Measurements from ENCODE around the gene ZNF14. TPM values are rescaled to one million over a fixed set of nuclear protein-coding genes. Genes with fewer than 3 reads are reported as not detected.
"Not testable (repeated sequence)": the region's sequence is repeated elsewhere in the genome, so short reads cannot be mapped to it uniquely, and the experiment has no call there.

Gene ZNF14
- polyA plus RNA-seq, 3 donors = 0.88 to 2.1 (median 1.2) TPM

- no peak overlapping the region for H3K27ac Mint-ChIP-seq
- H3K9me3 Mint-ChIP-seq = peaks cover 60 to 98% (median 92%) of the 10 kb centered on the region in 7 donors
- H3K4me1 ChIP-seq (ENCODE audit: control insufficient read depth in 1 of 2, insufficient read depth in 2 of 2, low read length in 2 of 2) = no peaks in the 10 kb centered on the region
- peaks cover 0 to 5% (median 0%) of the 10 kb centered on the region in 3 donors for H3K27me3 Mint-ChIP-seq (ENCODE audit: low read depth in 3 of 3)
- no peak for TF ChIP-seq CTCF (IDR thresholded peaks at IDR 0.05)
- H3K4me3 ChIP-seq (replicated peaks in 1 of 3; ENCODE audit: low read depth in 2 of 3, low read length in 3 of 3) = no peak overlapping the region
- intact Hi-C loops (cut with micrococcal nuclease) = no loop called here
- H3K4me3 Mint-ChIP-seq = no peak overlapping the region
- no peaks in the 10 kb centered on the region for H4K20me1 ChIP-seq (ENCODE audit: insufficient read depth, low read length)
- no peaks in the 10 kb centered on the region for H3K79me2 ChIP-seq (ENCODE audit: insufficient read depth, low read length)
- no peak for DNase-seq
- no peak overlapping the region for H2AFZ ChIP-seq (ENCODE audit: insufficient read depth, low read depth, low read length, poor library complexity, severe bottlenecking)
- no peaks in the 10 kb centered on the region for H3K4me1 Mint-ChIP-seq
- 94% methylated on average over 17 of the region's 17 CpGs for whole genome bisulfite sequencing (ENCODE audit: insufficient coverage)
- H3K36me3 ChIP-seq (replicated peaks in 1 of 2; ENCODE audit: control insufficient read depth in 1 of 2, insufficient read depth in 2 of 2, low read length in 2 of 2) = no peaks in the 10 kb centered on the region
- H3K36me3 Mint-ChIP-seq = no peaks in the 10 kb centered on the region
- no peaks in the 10 kb centered on the region for H3K27me3 ChIP-seq (ENCODE audit: control insufficient read depth in 2 of 2, insufficient read depth in 2 of 2, low read length in 2 of 2)
- peaks cover 92 to 99% of the 10 kb centered on the region in 2 donors for H3K9me3 ChIP-seq (replicated peaks in 1 of 2; ENCODE audit: control insufficient read depth in 1 of 2, insufficient read depth in 1 of 2, low read length in 2 of 2)
- H3K4me2 ChIP-seq (replicated peaks; ENCODE audit: extremely low read depth, low read length, poor library complexity, severe bottlenecking) = no peak overlapping the region
- no peak overlapping the region for H3K27ac ChIP-seq (ENCODE audit: low read depth in 1 of 2, low read length in 2 of 2)
- no peak overlapping the region for H3K9ac ChIP-seq (ENCODE audit: insufficient read depth, low read length, poor library complexity, severe bottlenecking)
Measured at GRCh38 chr19:19744641-19745040, 11.7 kb upstream of the ZNF14 start.

- DNase-seq; H3K79me2 ChIP-seq (ENCODE audit: insufficient read depth, low read length); H3K4me1 ChIP-seq (ENCODE audit: control insufficient read depth in 1 of 2, insufficient read depth in 2 of 2, low read length in 2 of 2); H4K20me1 ChIP-seq (ENCODE audit: insufficient read depth, low read length); H2AFZ ChIP-seq (ENCODE audit: insufficient read depth, low read depth, low read length, poor library complexity, severe bottlenecking); H3K27me3 ChIP-seq (ENCODE audit: control insufficient read depth in 2 of 2, insufficient read depth in 2 of 2, low read length in 2 of 2); H3K9ac ChIP-seq (ENCODE audit: insufficient read depth, low read length, poor library complexity, severe bottlenecking); H3K4me3 ChIP-seq (replicated peaks in 1 of 3; ENCODE audit: low read depth in 2 of 3, low read length in 3 of 3); H3K27me3 Mint-ChIP-seq (ENCODE audit: low read depth in 3 of 3); intact Hi-C loops (cut with micrococcal nuclease); H3K36me3 Mint-ChIP-seq; H3K4me1 Mint-ChIP-seq; H3K4me2 ChIP-seq (replicated peaks; ENCODE audit: extremely low read depth, low read length, poor library complexity, severe bottlenecking); H3K27ac ChIP-seq (ENCODE audit: low read depth in 1 of 2, low read length in 2 of 2); H3K36me3 ChIP-seq (replicated peaks in 1 of 2; ENCODE audit: control insufficient read depth in 1 of 2, insufficient read depth in 2 of 2, low read length in 2 of 2): not testable (repeated sequence)
- no CpG with 5 or more reads among the region's 6 CpGs for WGBS (ENCODE audit: insufficient coverage)
- peaks cover 59 to 98% (median 91%) of the 10 kb centered on the region in 7 donors for H3K9me3 Mint-ChIP-seq
- H3K4me3 Mint-ChIP-seq = peak overlapping the region in 1 of 2 donors; percentile 25
- H3K27ac Mint-ChIP-seq = peak overlapping the region in 1 of 7 donors; percentile 7
- peaks cover 92 to 99% of the 10 kb centered on the region in 2 donors for H3K9me3 ChIP-seq (replicated peaks in 1 of 2; ENCODE audit: control insufficient read depth in 1 of 2, insufficient read depth in 1 of 2, low read length in 2 of 2)
Measured at GRCh38 chr19:19743921-19744320, 11.0 kb upstream of the ZNF14 start.
